Hematopoietic multipotent progenitor cell treated with erythropoietin and hydrocortisone succinate and interleukin-3 and kit ligand, for 17 days (in vitro differentiated cells): Measurements from ENCODE around the gene NFE2L2.
"Not testable (repeated sequence)": the region's sequence is repeated elsewhere in the genome, so short reads cannot be mapped to it uniquely, and the experiment has no call there.

Experiments
- DNase-seq: peaks from one replicate; pipeline ENCODE4 v3.0.0-alpha.2; 2015; ENCODE audit warnings: low spot score

NFE2L2 gene

DNA sequence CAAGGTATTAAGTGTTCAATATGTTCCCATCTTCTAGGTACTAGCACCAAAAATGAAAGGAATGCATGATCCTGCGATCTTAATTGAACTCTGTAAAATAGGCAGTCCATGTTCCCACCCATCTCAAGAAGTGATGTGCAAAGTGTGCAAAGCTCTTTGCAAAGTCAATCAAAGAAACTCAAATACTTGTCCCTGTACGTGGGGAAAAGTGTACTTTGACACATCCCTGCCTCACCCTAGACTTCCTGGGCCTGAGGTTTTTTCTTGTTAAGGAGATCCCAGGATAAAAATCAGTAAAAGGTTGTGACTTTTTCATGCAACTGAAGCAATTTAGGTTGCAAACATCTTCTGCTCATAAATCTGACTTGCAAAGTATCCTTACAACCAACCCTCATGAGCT, 26.6 kb downstream of the NFE2L2 start:
- no peak for DNase-seq

GRCh38 chr2:177235855-177236437, 28.6 kb downstream of the NFE2L2 start:
- DNase-seq: no peak

- DNase-seq: no peak
These were observed 30.3 kb downstream of the NFE2L2 start for GRCh38 chr2:177234267-177234666.

DNA sequence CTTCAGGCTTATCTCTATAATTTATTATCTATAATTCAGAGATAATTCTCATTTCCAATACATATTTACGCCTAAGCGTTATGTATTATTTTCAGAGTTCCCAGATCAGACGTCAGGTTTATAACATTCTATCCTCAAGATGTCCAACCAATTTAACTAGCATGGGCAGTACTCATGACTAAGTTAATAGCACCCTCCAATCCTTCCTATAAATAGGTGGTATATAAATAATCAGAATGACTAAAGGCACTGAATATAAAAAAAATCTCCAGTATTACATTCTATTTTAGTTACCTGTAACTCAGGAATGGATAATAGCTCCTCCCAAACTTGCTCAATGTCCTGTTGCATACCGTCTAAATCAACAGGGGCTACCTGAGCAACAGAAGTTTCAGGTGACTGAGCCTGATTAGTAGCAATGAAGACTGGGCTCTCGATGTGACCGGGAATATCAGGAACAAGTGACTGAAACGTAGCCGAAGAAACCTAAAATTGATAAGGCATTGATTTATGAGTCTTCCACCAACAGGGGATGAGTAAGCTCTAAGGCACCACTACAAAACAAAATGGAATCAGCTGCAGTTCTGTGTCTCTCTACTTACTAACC, 32.3 kb downstream of the NFE2L2 start:
- no peak for DNase-seq

DNA sequence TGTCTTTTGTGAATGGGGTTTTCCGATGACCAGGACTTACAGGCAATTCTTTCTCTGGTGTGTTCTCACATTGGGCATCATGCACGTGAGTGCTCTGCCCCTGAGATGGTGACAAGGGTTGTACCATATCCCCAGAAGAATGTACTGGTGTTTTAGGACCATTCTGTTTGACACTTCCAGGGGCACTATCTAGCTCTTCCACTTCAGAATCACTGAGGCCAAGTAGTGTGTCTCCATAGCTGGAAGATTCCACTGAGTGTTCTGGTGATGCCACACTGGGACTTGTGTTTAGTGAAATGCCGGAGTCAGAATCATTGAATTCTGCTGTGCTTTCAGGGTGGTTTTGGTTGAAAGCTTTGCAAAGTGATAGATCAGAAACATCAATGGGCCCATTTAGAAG, 33.3 kb downstream of the NFE2L2 start:
- no peak for DNase-seq

DNA sequence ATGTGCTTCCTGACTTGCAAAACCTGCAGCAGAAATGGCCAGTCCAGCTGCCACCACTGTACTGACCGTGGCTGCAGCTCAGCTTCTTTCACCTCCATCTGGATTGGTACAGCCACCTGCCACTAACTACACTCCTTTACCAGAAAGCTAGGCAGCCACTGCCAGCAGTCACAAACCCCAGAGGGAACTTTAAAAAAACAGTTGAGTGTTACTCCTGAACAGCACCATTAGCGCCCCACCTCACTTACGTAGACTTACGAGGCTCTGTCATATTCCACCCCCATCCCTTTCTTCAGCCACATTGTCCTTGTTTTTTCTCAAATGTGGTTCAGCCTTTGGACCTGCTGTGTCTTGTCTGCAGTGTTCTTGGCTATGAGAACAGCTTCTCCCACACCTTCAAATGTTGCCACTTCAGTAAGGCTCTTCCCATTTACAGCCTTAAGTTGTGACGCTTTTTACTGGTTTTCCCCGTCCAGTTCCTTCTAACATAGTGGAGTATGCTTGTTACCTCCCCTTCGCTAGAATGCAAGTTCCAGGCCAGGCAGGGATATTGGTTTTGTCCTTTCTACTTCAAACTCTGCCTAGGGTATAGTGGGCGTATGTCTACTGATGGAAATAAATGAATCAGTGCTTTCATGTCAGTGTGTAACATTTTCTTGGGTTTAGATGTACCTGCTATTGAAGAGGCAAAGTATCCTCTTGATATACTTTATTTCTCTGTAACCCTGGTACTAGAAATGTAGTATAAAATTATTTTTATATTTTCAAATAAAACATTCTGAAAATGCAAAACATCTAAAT, 34.9 kb downstream of the NFE2L2 start:
- no peak for DNase-seq

DNA sequence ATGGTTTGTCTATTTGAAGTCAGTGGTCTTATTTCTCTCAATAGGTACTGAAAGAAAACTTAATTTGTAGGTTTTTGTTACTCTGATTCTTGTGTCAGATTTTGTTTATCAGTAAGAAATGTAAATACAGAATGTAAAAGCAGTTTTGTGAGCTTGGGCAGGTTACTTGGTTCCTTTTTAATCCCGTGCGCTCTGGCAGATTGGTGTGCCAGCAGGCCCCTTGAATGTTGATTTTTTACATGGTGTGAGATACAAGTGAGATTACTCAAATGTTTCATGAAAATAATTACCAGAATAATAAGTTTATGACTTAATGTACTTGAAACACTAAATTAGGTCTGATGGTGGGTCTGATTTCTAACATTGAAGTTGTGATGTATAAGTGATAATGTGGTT, 38.6 kb downstream of the NFE2L2 start:
- no peak for DNase-seq

DNA sequence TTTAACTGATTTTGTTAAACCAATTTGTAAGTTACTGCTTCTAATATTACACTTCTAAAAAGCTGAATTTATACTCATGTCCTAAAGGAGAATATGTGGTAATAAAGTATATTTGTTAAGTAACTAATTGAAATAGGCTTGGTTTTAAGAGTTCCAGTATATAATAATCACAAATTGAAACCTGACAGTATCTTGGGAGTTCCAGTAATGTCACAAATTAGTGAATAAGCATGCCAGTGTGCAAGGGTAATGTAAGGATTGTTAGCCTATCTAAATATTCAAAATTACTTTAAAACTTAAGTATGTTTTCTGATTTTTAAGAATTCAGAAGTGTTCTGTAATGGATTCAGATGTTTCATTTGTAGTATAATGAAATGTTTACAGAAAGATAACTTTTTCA, 41.1 kb downstream of the NFE2L2 start:
- not testable (repeated sequence) for DNase-seq

DNA sequence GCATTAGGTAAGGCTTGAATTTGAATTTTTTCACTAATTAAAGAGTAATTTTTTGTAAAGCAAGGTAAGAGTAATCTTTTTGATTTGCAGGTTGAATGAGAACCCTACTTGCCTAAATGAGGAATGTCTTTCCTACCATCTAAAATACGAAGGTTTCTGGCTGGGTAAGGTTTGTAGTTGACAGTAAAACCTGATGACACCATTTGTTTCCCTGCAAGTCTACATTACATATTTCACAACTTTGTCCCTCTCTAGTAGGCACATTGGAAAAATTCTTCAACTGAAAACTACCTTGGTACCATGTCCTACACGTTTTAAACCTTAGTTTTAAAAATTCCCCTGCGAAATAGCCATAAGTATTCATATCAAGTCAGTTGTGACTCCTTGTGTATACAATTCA, 42.6 kb downstream of the NFE2L2 start:
- DNase-seq: no peak

DNA sequence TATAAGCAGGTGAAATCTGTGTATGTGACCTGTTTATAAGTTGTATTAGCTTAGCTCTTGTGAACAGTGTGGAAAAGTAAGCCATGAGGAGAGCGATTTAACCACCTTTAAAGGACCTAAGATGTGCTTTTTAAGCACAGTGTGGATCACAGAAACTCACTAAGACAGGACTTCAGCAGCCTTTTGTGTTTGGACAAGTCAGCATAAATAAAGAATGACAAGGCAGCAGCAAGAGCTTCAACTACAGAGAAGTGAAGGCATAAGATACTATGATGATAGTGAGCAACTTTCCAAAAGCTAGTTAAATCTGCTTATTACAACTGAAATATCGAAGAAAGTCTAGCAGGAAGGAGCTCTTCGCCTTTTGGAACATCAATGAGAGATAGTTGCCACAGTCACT, 43.0 kb downstream of the NFE2L2 start:
- no peak for DNase-seq

DNA sequence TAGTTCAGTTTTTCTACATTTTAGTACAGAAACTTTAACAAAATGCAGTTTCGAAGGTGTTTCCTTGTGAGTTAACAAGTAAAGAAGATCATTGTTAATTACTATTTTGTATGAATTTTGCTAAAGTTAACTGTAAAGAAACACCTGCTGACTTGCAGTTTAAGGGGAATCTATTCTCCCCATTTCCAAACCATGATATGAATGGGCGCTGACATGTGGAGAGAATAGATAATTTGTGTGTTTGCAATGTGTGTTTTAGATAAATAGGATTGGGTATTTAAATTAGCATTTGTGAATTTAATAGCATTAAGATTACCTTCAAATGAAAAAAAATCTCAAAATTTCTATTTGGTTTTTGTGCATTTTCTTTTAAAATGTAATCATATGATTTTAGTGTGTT, 44.7 kb downstream of the NFE2L2 start:
- DNase-seq: peak; percentile 41

DNA sequence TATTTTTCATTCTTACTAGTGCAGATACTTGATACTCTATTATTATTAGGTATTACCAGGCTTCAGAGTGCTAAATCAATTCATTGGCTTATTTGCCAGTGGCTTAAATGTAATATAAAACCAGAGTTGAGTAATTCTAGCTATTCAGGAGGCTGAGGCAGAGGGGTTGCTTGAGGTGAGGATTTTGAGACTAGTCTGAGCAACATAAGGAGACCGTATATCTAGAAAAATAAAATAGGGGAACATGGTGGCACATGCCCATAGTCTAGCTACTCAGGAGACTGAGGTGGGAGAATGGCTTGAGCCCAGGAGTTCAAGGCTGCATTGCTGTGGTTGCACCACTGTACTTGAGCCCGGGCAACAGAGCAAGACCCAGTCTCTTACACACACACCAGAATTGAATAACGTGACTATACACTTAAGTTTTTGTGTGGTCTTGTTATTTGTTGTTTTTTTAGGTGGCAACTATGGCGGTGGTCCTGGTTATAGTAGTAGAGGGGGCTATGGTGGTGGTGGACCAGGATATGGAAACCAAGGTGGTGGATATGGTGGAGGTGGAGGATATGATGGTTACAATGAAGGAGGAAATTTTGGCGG, 47.2 kb downstream of the NFE2L2 start:
- no peak for DNase-seq

GRCh38 chr2:177212891-177213856, 51.4 kb downstream of the NFE2L2 start:
- DNase-seq: peak; percentile 88

GRCh38 chr2:177212106-177212890, 52.2 kb downstream of the NFE2L2 start, which contains the start of gene HNRNPA3:
HNRNPA3 (plus strand) TSS chr2:177212794; CDS start chr2:177212800, 6 bp downstream.
- peak; percentile 98 for DNase-seq

DNA sequence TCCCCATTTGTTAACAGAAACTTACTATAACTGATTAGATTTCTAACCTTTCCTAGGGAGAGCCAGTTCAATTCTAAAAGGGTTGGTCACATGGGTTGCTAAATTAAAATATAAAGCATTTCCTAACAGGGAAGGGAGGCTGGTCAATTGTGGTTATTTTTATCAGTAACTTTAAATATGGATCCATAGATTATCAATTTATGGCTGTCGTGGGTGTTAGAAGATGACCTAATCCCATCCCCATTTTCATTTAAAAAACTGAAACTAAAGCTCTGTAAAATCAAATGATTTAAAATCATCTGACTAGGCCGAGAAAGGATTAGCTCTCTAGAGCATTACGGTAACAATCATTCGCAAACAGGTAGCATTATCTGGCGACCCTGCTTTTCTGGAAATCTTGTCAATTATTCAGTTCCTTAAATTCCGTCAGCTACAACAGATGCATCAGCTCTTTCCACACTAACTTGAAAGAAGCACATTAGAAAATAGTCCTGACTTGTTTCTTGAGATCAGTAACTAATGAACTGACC, 52.9 kb downstream of the NFE2L2 start:
- peak; percentile 21 for DNase-seq

DNA sequence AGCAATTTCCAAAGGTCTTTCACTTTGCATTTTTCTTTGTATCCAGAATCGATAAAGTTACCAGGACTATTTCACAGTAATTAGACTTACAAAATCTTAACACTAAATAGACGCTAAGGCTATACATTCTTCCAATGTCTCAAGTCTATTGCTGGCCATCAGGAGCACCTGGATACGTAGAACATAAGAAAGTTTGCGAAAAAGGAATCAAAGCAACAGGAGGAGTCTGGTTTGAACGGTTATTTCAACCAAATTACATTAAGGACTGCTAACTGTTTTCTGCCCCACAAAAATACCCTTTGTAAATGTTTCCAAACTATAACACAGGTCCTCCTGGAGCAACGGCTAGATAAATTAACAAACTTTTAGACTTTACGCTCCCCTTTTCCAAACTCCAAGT, 53.4 kb downstream of the NFE2L2 start:
- DNase-seq: no peak

DNA sequence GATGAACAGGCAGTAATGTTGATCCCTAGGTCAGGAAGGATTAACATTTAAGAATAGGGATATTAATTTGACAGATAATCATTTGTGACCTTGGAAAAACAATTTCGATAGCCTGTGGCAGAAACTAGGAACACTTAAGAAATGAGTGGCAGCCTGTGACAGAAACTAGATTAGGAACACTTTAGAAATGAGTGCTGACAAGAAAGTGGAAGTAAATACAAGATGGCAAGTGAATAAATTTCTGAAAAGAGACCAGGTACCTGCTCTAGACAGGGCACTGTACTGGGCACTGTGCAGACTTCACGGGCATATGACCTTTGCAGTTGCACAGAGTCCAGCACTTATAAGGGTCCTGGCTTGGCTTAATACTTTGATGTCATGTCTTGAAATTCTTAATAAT, 57.4 kb downstream of the NFE2L2 start:
- DNase-seq: no peak

DNA sequence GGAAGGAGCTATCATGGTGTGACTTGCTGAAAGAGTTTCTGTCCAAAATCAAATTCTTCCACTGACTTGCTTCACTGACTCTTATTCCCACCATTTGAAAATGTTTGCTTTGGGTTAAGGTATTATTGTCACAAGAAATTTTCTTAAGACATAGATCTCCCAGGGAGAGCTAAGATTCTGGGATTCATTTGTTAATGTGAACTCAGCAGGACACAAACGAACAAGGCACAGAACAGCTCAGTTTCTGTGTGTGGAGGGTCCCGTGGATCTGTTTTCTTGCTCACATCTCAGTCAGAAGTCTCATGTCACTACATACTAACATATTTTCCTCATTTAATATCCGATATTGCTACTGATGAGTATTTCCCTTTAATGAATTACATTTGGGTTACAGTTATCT, 60.1 kb downstream of the NFE2L2 start:
- no peak for DNase-seq

DNA sequence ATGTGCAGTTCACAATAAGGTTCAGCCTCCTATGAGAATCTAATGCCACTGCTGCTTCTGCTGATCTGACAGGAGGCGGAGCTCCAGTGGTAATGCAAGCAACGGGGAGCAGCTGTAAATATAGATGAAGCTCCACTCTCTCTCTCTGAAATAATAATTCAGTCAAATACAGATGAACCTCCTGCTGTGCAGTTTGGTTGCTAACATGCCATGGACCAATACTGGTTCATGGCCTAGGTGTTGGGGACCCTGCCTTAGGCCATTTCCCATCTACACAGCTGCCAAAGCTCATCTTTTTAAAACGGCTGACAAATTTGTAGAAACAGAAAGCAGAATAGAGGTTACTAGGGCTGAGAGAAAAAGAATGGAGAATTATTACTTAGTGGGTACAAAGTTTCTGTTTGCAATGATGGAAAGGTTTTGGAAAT, 62.6 kb downstream of the NFE2L2 start:
- DNase-seq: no peak

DNA sequence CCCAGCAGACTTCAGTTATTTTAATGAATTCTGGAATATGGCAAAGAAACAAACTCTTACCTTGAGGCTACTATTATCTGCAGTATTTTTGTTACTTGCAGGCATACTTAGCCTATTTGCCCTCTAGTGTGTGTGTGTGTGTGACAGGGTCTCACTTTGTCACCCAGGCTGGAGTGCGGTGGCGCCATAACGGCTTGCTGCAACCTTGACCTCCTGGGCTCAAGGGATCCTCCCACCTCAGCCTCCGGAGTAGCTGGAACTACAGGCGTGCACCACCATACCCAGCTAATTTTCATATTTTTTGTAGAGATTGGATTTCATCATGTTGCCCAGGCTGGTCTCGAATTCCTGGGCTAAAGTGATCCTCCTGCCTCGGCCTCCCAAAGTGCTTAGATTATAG, 64.1 kb downstream of the NFE2L2 start:
- not testable (repeated sequence) for DNase-seq

GRCh38 chr2:177195194-177195593, 69.3 kb downstream of the NFE2L2 start:
- DNase-seq: no peak
